HG03196 (cell line): Measurements from ENCODE around the gene TFG.

Experiments used
- ATAC-seq: cut with Tn5 transposase; IDR thresholded peaks from one replicate; pipeline ENCODE4 v1.9.1; 2021; ENCODE audit not compliant: unreplicated experiment

The TFG gene

DNA sequence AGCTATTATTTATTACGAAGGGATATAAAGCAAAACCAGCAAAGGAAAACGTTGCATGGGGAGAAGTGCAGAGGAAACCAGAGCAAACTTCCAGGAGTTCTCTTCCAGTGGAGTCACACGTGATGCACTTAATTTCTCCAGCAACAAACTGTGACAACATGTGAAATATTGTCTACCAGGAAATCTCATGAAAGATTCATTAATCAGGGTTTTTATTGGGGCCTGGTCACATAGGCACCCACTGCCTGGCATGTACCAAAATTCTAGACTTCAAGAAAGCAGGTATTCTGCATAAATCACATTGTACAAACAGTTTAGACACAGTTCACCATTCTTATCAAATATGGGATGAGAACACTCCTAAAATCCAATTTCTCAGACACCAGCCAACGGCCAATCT is 5.4 kb upstream of the TFG start:
- ATAC-seq, result no peak

DNA sequence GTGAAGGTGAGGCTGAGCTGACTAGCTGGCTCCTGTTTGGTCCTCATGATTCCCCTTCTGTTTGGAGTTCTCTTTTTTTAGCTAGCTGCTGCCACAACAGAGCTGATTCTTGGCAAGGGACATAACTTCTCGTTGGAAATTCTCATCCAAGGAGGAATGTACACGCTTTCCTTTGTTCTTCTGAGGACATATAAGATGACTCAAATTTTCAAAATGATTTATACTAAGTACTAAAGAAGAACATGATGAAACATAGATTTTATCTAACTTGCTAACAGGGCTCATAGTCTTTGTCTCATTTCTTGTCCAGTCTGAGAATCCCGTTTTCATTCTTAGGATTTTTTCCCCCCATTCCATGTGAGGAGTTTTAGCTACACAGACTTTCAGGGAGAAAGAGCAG is 2.9 kb upstream of the TFG start:
- ATAC-seq, result no peak

DNA sequence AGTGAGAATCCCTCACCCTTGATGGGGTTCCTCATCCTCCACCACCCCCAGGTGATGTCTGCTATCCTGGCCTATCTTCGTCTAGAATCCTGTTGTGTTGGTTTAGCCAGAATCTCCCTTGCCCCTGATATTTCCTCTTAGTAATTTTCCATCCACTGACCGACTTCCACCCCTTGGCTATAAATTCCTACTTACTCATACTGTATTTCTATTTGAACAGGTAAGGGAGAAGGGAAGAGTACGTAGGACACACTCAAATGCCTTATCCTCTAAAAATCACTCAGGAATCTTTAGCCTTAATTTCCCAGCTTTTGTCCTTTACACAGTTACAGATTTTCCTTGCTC is 678 bp upstream of the TFG start:
- ATAC-seq, result no peak

DNA sequence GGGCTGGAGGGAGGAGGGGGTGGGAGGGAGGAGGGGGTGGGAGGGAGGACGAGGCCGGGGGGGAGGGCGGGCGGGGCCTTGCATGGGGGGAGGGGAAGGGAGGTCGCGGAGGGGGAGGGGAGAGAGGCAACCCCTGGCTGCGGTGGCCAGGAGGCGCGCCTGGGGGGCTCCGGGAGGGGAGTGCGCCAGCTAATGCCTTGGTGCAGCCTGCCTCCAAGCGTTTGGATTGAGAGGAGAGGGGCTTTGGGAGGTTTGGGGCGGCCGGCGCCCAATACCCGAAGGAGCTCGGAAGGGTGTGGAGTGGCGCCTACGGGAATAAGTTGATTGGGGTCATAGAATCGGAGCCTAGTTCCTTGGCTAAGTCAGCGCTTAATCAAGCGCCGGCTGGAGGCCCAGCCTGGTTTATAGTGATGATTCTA is 557 bp downstream of the TFG start:
- no peak for ATAC-seq

DNA sequence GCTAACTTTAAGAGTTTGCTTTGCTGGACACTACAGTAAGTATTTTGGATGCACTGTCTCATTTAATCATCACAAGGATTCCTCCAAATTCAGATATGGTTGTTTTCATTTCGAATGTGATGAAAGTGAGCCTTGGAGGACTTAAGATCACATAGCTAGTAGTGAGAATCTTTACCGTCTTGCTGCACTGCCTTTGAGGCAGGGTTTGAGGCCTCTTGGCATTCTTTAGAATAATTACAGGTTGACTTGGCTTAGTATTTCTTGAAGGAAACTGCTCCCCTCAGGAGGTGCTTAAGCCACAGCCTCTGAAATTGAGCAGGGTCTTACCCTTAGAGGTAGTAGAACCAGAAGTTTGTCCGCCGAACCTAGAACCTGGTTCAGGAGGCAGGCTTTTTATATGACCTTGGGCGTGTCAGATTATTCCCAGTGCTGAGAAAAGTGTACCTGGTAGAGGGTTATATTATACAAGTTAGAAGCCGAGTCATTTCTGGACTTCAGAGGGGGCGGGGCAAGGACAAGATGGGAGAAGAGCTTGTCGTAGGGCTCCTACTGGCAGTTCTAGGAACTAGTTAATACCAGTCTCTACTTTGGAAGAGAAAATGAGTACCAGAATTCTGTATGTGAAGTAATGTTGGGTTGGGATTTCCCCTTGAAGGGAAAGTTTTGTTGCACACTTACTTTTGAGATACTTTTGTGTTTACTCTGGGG is 1.1 kb downstream of the TFG start:
- ATAC-seq, result peak; percentile 41

DNA sequence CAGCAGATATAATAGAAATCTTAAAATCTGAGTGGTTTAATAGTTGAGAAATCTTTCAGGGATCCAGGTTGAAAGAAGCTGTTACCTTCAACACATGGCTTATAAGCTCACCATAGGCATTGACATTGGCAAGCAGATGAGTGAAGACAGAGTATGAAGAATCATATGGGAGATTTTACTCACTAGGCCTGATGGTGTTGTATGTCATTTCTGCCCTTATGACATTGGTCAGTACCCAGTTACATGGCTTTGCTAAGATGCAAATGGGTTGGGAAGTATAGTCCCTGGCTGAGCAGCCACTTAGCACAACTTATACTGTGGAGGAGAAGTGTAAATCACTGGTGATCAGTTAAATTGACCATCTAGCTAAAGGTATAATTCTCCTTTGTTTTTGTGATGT is 5.9 kb downstream of the TFG start:
- no peak for ATAC-seq

DNA sequence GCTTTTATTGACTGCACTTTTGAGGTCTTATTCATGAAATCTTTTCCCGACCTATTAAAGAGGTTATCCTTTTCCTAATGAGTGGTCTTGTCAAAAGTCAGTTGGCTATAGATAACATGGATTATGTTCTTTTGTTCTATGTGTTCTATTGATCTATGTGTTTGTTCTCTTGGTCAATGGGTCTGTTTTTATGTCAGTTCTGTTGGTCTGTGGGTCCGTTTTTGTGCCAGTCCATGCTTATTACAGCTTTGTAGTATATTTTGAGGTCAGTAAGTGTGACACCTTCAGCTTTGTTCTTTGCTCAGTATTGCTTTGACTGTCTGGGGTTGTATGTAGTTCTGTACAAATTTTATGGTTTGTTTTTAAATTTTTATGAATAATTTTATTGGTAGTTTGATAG is 7.8 kb downstream of the TFG start:
- no peak for ATAC-seq

DNA sequence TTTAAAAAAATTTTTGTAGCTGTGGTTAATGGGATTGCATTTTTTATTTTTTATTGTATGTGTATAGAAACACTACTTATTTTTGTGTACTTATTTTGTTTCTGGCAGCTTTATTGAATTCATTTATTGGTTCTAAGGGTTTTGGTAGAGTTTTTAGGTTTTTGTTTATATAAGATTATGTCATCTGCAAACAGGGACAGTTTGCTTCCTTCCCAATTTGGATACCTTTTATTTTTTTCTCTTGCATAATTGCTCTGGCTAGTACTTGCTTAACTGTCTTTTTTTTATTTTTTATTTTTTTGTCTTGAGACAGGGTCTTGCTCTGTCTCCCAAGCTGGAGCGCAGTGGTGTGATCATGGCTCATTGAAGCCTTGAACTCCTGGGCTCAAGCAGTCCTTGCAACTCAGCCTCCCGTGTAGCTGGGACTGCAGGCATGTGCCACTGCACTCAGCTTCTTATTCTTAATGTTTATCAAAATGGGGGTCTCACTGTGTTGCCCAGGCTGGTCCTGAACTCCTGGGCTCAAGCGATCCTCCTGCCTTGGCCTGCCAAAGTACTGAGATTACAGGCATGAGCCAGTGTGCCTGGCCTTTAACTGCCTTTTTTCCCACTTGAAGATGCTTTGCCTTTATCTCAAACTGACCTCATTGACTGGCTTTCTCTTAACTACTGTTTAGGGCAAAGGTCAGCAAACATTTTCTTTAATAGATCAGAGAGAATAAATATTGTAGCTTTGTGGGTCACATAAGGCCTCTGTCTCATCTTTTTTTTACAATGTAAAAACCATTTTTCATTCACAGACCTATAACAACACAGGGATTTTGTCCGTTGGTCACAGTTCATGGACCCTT is 8.6 kb downstream of the TFG start:
- ATAC-seq, result no peak

DNA sequence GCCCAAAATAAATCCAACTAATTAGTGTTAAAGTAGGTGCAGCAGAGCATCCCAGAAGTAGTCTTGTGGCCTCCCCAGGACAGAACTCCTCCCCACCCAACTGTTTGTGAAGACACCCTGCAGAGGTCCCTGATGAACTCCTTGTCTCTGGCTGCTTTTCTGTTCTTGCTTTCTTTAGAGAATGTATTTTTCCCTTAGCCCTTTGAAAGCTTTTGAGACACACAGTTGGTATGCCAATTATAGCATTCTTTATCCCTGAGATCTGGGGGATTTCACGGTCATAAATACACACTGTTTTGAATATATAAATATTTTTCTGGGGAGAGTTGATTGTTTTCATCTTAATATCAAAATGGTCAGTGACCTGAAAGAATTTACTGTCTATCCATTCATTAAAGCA is 9.8 kb downstream of the TFG start:
- ATAC-seq, result no peak

DNA sequence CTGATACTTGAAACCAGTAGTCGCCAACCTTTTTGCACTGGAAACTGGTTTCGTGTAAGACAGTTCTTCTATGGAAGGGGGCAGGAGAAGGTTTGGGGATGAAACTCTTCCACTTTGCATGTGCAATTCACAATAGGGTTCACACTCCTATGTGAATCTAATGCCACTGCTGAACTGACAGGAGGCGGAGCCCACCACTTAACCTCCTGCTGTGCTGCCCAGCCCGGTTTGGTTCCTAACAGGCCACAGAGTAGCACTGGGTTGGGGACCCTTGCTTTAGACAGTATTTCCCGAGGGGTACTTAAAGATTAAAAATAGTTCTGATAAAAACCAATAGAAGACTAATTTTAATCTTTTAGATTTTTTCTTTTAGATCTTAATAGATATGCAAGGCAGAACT is 11.1 kb downstream of the TFG start:
- ATAC-seq, result no peak

DNA sequence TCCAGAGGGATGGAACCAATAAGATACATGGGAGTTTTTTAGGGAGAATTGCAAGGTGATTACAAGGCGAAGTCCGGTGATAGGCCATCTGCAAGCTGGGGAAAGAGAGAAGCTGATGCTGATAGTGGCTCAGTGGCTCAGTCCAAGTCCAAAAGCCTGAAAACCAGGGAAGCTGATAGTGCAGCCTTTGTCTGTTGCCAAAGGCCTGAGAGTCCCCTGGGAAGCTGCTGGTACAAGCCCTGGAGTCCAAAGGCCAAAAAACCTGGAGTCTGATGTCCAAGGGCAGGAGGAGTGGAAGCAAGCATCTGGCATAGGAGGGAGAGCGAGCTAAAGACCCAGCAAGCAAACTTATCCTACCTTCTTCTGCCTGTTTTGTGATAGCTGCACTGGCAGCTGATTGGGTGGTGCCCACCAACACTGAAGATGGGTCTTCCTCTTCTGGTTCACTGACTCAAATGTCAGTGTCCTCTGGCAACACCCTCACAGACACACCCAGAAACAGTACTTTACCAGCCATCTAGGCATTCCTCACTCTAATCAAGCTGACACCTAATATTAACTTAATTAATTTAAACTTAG is 16.7 kb downstream of the TFG start:
- ATAC-seq, result no peak

DNA sequence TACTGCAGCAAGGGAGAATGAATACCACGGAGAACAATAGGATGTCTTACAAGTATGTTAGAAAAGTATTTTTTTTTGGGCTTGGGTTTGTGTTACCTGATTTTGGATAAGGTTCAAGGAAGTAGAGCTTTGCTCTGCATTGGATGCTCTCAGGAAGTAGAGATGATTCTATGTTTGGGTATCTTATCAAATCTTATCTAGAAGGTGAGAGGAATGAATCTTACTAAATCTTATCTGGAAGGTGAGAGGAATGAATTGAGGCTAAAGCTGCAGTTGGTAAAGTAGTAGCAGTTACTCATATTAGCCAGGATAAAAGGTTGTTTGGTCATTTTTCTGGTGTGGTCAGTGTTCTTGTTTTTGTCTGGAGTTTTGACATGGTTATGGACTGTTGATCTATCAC is 17.4 kb downstream of the TFG start:
- no peak for ATAC-seq

DNA sequence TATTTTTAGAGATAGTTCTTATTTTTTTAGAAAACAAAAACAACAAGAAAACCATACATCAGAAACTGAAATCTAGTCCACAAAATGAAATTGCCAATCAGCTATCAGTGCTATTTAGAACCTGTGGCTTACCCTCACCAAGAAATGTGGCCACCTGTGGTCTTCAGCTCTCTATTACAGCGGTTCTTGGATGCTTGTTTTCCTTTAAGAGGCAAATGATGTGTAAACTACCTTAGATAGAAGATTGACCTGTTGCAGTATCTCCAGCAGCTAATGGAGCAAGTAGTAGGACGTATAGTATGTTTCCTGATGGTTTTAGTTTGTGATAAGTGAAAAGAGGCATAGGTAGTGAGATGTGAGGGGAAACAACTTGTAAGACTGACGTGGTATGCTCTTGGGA is 21.2 kb downstream of the TFG start:
- no peak for ATAC-seq

DNA sequence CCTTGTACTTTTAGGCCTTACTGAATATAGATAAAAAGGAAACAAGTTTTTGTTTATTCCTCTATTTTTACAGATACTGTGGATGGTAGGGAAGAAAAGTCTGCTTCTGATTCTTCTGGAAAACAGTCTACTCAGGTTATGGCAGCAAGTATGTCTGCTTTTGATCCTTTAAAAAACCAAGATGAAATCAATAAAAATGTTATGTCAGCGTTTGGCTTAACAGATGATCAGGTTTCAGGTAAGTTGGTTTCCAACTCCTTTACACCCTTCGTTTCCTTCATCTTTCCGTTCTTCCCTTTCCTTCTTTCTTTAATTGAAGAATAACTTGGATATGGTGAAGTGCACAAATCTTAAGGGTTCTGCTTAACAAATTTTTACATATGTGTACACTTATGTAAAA is 23.1 kb downstream of the TFG start:
- ATAC-seq, result no peak

DNA sequence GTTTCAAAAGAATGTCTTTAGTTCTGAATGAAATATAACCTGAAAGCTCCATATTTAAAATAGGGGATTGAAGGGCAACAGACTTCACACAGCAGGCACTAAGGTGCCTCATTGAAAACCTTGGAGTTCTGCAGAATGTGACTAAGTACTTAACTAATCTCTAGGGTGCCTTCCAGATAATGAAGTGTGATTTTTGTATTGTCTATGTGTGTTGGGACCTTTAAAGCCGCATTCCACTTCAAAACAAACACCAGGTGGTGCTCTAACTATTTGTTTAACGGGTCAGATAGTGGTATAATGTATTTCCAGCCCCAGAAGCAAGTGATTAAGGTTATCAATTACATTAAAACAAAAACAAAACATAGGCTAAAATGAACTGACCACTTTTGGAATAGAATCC is 28.0 kb downstream of the TFG start:
- ATAC-seq, result no peak

DNA sequence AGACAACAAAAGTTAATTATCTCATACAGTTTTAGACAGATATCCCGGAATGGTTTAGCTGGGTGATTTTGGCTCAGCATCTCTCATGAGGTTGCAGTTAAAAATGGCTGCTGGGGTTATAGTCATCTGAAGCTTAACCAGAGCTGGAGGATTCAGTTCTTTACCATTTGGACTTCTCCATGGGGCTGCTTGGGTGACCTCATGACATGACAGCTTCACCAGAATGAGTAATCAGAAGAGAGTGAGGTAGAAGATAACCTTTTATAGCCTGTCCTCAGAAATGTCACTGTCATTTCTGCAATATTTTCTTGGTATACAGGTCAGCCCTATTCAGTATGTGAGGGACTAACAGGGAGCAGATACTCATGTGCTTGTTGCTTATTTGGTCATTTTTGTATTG is 30.9 kb downstream of the TFG start:
- ATAC-seq, result no peak

DNA sequence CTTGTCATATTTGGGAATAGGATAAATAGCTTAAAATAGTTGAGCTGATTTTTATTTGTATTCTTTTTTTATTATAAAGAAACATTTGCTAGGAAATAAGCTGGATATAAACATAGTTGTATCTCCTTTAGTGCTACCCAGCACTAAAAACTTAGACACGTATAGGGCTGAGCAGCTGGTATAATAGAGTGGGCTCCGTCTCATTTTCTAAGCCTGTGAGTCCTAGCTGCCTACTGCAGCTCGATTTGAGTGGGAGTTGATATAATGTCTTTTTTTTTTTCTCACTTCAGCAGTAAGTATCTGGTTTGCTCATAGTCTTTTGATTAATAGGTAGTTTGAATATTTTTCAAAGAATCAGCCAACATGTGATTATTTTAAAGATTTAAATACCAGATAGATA is 34.2 kb downstream of the TFG start:
- ATAC-seq, result no peak

DNA sequence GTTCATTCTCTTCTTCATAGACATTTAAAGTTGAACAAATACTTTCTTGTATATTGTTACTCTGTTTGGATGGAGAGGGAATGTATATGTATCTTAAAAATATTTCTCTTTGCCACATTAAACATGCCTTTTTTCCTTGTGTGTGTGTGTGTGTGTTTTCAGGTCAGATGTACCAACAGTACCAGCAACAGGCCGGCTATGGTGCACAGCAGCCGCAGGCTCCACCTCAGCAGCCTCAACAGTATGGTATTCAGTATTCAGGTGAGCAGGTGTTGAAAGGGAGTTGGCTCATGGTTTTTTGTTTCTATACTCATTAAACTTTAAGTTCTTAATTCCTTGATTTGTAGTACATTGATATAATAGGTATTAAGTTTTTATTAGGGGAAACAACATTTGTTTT is 35.4 kb downstream of the TFG start:
- no peak for ATAC-seq

DNA sequence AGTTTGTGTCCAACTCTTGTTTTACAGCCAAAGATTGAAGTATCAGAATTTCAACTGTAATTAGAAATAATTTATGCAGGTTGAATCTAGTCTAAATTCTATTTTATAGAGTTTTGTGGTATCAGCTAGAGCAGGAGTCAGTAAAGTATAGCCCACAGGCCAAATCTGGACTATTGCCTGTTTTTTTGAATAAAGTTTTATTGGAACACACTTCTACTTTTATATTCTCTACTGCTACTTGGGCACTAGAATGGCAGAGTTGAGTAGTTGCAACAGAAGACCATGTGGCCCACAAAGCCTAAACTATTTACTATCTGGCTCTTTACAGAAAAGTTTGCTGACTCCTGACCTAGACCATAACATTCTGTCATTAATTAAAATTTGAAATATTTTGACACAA is 36.3 kb downstream of the TFG start:
- no peak for ATAC-seq

DNA sequence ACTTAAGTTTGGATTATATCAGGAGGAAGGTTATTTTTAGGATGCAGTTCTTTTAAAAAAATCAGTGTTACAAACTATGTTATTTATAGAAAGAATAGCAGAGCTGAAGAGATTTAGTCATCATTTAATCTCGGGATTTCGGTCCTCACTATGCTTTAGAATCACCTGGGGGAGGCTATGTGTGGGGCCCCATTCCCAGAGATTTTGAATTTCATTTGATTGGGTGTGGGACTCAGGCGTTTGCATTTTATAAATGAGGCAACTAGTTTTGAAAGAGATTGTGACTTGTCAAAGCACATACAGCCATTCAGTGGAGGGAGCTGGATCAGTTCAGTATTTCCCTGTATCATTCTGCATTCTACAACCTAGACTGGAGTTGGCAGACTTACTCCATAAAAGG is 36.8 kb downstream of the TFG start:
- no peak for ATAC-seq

DNA sequence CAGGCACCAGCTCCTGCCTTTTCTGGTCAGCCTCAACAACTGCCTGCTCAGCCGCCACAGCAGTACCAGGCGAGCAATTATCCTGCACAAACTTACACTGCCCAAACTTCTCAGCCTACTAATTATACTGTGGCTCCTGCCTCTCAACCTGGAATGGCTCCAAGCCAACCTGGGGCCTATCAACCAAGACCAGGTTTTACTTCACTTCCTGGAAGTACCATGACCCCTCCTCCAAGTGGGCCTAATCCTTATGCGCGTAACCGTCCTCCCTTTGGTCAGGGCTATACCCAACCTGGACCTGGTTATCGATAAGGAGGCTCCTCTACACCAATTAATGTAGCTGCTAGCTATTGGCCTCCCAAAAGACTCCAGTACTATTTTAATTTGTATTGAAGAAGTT is 38.9 kb downstream of the TFG start:
- no peak for ATAC-seq

DNA sequence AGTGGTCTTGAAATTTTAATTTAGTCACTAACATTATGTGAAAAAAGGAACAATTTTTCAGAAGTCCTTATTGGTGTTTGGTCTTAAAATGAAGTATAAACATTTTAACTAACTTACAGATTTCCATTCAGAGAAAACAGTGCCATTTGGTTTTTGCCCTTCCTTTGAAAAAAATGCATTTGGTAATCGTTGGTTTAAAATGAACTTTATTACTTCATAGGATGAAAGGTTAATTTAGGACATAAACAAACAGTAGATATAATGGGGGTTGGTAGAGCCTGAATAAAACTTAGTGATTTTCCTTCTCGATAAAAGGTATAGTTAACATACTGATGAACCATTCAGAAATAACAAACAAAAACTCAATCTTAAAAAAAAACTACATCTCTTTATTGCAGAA is 39.7 kb downstream of the TFG start:
- no peak for ATAC-seq
